NCI-H774 (cell line): ENCODE results near the gene PMPCA.

Experiments
- DNase-seq: peaks from one replicate; lab custom pipeline; 2025; lab: John Stamatoyannopoulos, UW

Gene PMPCA

GRCh38 chr9:136373300-136374182 is 36.9 kb upstream of the PMPCA start, which contains the start of gene CARD9:
Gene CARD9 (minus strand): TSS chr9:136373669. CDS start chr9:136372078, 1,591 bp downstream.
- no peak for DNase-seq

GRCh38 chr9:136374183-136374575 is 36.3 kb upstream of the PMPCA start:
- no peak for DNase-seq

GRCh38 chr9:136375096-136375495 is 35.4 kb upstream of the PMPCA start:
- no peak for DNase-seq

- no peak for DNase-seq
Observed at GRCh38 chr9:136376457-136376856, 34.0 kb upstream of the PMPCA start.

- DNase-seq, result no peak
Observed at GRCh38 chr9:136377341-136378169, 32.9 kb upstream of the PMPCA start.

DNA sequence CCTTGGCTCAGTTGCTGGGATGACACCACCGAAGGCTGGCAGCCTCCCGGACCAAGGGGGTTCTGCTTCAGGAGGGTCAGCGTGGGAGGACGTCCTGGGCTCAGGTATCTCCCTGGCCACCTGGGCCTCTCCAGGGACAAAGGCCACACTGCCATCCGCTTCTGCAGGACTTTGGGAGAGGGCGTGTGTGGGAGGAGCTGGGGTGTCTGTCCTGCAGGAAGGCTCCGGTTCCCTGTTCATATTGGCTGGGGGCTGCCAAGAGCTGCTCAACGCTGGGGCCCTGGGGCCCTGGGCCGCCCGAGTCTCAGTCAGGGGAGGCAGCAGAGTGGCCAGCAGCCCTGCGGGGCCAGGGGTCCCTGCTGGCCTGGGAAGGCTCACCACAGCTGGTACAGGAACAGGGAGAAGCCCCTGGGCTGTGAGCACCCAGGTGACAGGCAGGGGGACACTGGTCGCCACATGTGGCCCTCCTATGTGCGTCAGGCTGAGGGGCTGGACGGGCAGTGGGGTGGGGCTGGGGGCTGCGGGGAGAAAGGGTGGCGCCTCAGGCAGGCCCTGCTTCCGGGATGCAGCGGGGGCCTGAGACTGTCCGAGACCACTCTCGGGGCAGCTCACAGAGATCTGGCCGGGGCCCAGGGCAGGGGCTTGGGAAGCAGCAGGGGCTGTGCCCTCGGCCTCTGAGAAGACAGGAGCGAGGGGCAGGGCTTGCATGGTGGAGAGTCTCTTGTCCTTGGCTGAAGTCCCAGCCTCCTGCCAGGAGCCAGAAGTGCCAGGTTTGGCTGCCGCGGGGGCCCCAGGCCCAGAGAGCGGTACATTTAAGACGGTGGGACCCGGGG is 32.1 kb upstream of the PMPCA start:
- no peak for DNase-seq

DNA sequence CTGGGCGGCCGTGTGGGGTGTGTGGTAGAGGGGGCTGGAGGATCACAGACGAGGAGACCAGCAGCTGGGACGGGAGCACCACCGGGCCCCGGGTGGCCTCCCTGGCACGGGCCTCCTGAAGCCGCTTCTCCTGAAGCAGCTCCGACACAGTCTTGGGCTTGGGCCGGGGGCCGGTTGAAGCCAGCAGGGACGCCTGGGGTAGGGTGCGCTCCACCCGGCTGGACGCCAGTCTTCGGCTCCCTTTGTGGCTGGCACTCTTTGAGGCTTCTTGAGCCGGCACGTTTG is 31.5 kb upstream of the PMPCA start:
- no peak for DNase-seq

GRCh38 chr9:136379401-136379800 is 31.1 kb upstream of the PMPCA start:
- no peak for DNase-seq

- no peak for DNase-seq
Observed at GRCh38 chr9:136379891-136380290, 30.6 kb upstream of the PMPCA start.

DNA sequence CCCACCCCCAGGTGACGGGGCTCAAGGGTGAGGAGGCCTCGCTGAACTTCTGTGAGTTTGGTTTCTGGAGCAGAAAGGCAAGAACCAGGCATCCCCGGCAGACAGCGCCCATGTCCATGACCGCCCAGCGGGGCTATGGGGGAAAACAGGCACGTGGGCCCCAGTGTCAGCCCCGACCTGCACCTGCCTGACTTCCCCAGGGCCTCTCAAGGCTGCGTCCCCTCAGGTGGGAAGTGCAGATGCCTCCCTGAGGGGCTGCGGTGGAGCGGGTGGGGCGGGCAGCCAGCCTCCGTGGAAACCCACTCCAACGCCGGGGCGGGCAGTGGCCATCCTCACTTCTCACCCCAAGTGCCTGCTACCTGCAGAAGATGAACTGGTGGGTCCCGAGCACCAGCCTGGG is 30.1 kb upstream of the PMPCA start:
- no peak for DNase-seq

- no peak for DNase-seq
Observed at GRCh38 chr9:136381311-136381710, 29.1 kb upstream of the PMPCA start.

DNA sequence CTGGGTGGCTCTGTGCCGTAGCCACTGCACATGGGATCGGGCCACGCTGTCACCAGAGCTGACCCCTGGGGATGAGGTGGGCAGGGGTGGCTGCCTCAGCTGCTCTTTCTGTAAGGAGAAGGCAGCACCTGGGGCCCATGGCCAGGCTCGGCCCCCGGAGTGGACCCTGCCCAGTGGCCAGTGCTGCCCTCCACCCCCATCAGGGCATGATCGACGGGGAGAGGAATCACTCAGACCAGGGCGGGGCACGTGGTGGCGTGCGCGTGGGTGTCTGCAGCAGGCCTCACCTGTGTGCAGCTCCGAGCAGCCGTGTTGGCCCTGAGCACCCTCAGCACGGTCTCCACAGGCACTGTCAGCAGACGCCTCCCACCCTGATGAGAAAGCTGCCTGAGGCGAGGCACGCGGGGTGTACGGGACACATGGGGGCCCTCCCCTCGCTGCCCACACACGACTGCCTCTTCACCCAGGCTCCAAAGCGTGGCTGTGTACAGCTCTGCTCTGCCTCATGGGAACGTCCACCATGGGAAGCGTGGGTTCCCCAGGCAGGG is 28.4 kb upstream of the PMPCA start:
- no peak for DNase-seq

GRCh38 chr9:136383436-136383835 is 27.0 kb upstream of the PMPCA start:
- DNase-seq, result no peak

- DNase-seq, result no peak
Observed at GRCh38 chr9:136385015-136385414, 25.4 kb upstream of the PMPCA start.

- DNase-seq, result no peak
Observed at GRCh38 chr9:136386018-136386417, 24.4 kb upstream of the PMPCA start.

DNA sequence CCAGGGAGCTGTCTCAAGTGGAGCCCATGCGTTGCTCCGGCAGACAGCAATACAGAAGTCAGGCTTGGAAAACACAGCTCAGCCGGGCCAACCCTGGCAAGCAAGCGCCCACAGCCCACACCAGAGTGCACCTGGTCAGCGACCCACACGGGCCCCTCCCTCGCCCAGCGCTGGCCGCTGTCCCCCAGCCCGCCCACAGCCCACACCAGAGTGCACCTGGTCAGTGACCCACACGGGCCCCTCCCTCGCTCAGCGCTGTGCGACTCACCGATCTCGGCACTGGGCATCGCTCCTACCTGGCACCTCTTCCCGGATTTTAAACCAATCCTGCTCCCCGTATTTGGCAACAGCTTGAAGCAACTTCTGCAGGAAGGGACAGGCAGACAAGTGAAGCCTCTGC is 23.2 kb upstream of the PMPCA start:
- DNase-seq, result no peak

- no peak for DNase-seq
Observed at GRCh38 chr9:136389396-136389795, 21.1 kb upstream of the PMPCA start.

DNA sequence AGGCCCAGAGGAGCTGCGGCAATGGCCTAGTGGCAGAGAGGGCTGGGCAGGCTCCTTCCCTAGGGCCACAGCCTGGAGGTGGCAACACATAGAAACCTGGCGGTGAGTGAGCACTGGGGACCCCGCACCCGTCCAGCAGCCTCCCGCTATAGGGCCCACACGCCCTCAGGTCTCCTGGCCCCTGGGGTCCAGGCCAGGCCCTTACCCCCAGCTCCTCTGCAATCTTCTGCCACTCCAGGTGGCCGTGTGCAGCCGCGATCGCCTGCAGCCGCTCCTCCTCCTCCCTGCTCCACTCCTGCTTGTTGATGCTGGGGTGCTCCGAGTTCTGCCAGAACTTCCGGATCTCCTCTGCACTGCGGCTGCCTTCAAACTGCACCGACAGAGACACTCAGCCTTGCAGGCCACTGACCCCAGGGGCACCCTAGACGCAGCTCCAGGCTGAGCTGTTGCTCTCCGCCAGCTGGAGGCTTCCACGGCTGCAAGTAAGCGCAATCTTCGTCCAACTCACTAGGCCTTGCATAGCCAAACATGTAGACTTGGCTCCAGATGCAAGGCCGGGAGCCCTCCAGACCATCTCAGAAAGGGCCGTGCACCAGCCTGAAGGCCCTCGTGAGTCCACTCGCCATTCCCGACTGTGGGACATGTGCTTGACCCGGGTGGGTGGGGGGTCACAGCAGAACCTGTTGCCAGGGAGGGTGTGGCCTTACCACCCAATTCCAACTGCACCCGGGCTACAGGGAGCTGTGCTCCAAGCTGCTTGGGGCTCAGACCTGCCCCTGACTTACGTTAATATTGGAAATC is 18.5 kb upstream of the PMPCA start:
- DNase-seq, result no peak

GRCh38 chr9:136392538-136393449 is 17.7 kb upstream of the PMPCA start:
- DNase-seq, result no peak

DNA sequence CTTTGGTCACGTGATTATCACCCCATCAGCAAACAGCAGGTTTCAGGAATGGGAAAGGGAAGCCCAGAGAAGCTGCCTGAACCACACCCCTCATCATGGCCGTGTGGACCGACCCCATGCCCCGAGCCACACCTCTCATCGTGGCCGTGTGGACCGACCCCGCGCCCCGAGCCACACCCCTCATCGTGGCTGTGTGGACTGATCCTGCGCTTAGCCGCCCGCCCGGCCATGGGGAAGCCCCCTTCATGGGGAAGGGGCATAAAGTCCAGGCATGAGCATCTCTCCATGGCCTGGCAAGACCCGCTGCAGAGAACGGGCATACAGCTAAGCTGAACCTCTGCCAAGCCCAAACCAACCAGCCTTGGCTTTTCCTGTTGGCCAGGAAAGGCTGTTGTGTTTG is 16.9 kb upstream of the PMPCA start:
- DNase-seq, result no peak
